Kidney capillary endothelial cell (primary cell): ENCODE data around the gene TSFM.
"Not testable (repeated sequence)": the region's sequence is repeated elsewhere in the genome, so short reads cannot be mapped to it uniquely, and the experiment has no call there.

Experiments
- DNase-seq: peaks from one replicate; pipeline ENCODE4 v3.0.0-alpha.2; 2018; ENCODE audit warnings: low spot score

TSFM gene

GRCh38 chr12:57815177-57816000 is 32.8 kb downstream of the TSFM start:
- DNase-seq, result no peak

- DNase-seq, result no peak
Measured at GRCh38 chr12:57816001-57816854, 33.6 kb downstream of the TSFM start.

GRCh38 chr12:57816855-57817151 is 34.2 kb downstream of the TSFM start:
- no peak for DNase-seq

GRCh38 chr12:57817261-57817989 is 34.8 kb downstream of the TSFM start:
- no peak for DNase-seq

GRCh38 chr12:57817990-57818331 is 35.4 kb downstream of the TSFM start:
- DNase-seq, result not testable (repeated sequence)

- not testable (repeated sequence) for DNase-seq
Measured at GRCh38 chr12:57820119-57820518, 37.5 kb downstream of the TSFM start.

GRCh38 chr12:57821015-57821414 is 38.4 kb downstream of the TSFM start:
- not testable (repeated sequence) for DNase-seq

GRCh38 chr12:57821474-57822214 is 39.1 kb downstream of the TSFM start:
- DNase-seq, result no peak

GRCh38 chr12:57822392-57823130 is 40.0 kb downstream of the TSFM start:
- DNase-seq, result no peak

GRCh38 chr12:57823131-57823907 is 40.7 kb downstream of the TSFM start:
- no peak for DNase-seq

- DNase-seq, result no peak
Measured at GRCh38 chr12:57823908-57824640, 41.5 kb downstream of the TSFM start.

GRCh38 chr12:57825451-57825850 is 42.9 kb downstream of the TSFM start:
- DNase-seq, result no peak

- no peak for DNase-seq
Measured at GRCh38 chr12:57826400-57826799, 43.8 kb downstream of the TSFM start.

- no peak for DNase-seq
Measured at GRCh38 chr12:57826966-57827365, 44.4 kb downstream of the TSFM start.

- DNase-seq, result no peak
Measured at GRCh38 chr12:57829025-57829777, 46.6 kb downstream of the TSFM start.

- no peak for DNase-seq
Measured at GRCh38 chr12:57830393-57830792, 47.8 kb downstream of the TSFM start.

- DNase-seq, result no peak
Measured at GRCh38 chr12:57832966-57833365, 50.4 kb downstream of the TSFM start.

GRCh38 chr12:57833672-57834071 is 51.1 kb downstream of the TSFM start:
- no peak for DNase-seq
